Heart left ventricle (tissue), 16 donors: Measurements from ENCODE around the gene GPR143. TPM values are rescaled to one million over a fixed set of nuclear protein-coding genes. Genes with fewer than 3 reads are reported as not detected.
A peak's percentile ranks its signal among the peaks of the same experiment; 100 is the strongest.
"Not testable (repeated sequence)": the region's sequence is repeated elsewhere in the genome, so short reads cannot be mapped to it uniquely, and the experiment has no call there.

ENCODE experiments used
- ATAC-seq, 4 donors: fragments of 200-7000 bp; cut with Tn5 transposase; one replicate each; pipeline ENCODE4 v1.9.1; 2020 to 2022; ENCODE audit warnings: moderate library complexity in 4 of 4, mild to moderate bottlenecking in 3 of 4, moderate number of reproducible peaks in 1 of 4
- DNase-seq, 5 donors: peaks; one replicate each; pipeline ENCODE4 v3.0.0-alpha.2; 2020
- H3K27ac ChIP-seq, 12 donors: fragments of 200-600 bp; sonication (generic) in 4 of 12; one replicate each; pipeline versions ENCODE4 v1.5.0 to v1.8.0; 2016 to 2022; ENCODE audit warnings: mild to moderate bottlenecking in 2 of 12
- H3K27me3 ChIP-seq, 9 donors: fragments of 200-600 bp; sonication (generic) in 2 of 9; one replicate each; pipeline versions ENCODE4 v1.5.1 to v1.8.0; 2016 to 2022; ENCODE audit warnings: mild to moderate bottlenecking in 3 of 9
- H3K36me3 ChIP-seq, 9 donors: fragments of 200-600 bp; sonication (generic) in 2 of 9; one replicate each; pipeline versions ENCODE4 v1.5.0 to v1.8.0; 2018 to 2022; ENCODE audit warnings: mild to moderate bottlenecking in 2 of 9
- H3K4me1 ChIP-seq, 12 donors: fragments of 200-600 bp; sonication (generic) in 4 of 12; one replicate each; pipeline versions ENCODE4 v1.5.0 to v1.8.0; 2016 to 2022; ENCODE audit warnings: mild to moderate bottlenecking in 3 of 12
- H3K4me3 ChIP-seq, 12 donors: fragments of 200-600 bp; sonication (generic) in 4 of 12; one replicate each; pipeline versions ENCODE4 v1.5.0 to v1.8.0; 2017 to 2022; ENCODE audit warnings: mild to moderate bottlenecking in 9 of 12, moderate library complexity in 4 of 12
- H3K9me3 ChIP-seq, 12 donors: fragments of 200-600 bp; sonication (generic) in 4 of 12; one replicate each; pipeline versions ENCODE4 v1.5.0 to v1.8.0; 2016 to 2022; ENCODE audit warnings: mild to moderate bottlenecking in 1 of 12
- POLR2A ChIP-seq, 2 donors: fragments of 450-650 bp; IDR thresholded peaks; one replicate each; pipeline ENCODE4 v1.6.1; 2017; ENCODE audit warnings: antibody characterized with exemption in 2 of 2, mild to moderate bottlenecking in 2 of 2, moderate library complexity in 2 of 2
- WGBS, 4 donors: extraction: QIAGEN DNeasy Blood & Tissue Kit in 2 of 4; methylation state at CpG; one replicate each; pipeline versions ENCODE4 v1.1.5 to v1.1.7; 2013 to 2018; 5-methylcytosine and 5-hydroxymethylcytosine counted together
- intact Hi-C, 10 donors: fragments of 100-400 bp; cut with DNase I; formaldehyde crosslinking; loops; one replicate each; pipeline versions ENCODE4 v1.11.1 to v1.14.2; 2022
- polyA plus RNA-seq, 2 donors: library from polyadenylated mRNA; stranded (reverse); fragments of 200-250 nt; gene quantifications; one replicate each; pipeline ENCODE4 v1.2.3, GENCODE V29; 2013
- total RNA-seq, 9 donors: library from RNA; depleted of rRNA in 2 of 9; stranded (reverse); fragments of >200 nt in 2 of 9; fragmentation: NEBNext Ultra II Directional in 3 of 9; extraction: Animal tissue kit (Norgen Biotek cat#: 25700) in 3 of 9; gene quantifications; one replicate each; pipeline versions ENCODE4 v1.1.0 to v1.2.4, GENCODE V29; 2016 to 2023
- TF ChIP-seq, protein P1 (sequence below), 12 donors: fragments of 200-600 bp; sonication (generic) in 4 of 12; IDR thresholded peaks; one replicate each; pipeline versions ENCODE4 v1.5.0 to v1.8.0; 2018 to 2022; ENCODE audit warnings: antibody characterized with exemption in 12 of 12, mild to moderate bottlenecking in 5 of 12
- donor health status: ischemic (EF 13 %, LVEDD 7.1; RV severe dilation, severe dysfunction).
- donor health status: healthy with polysubstance abuse.
- donor health status: DM: no; HTN: yes; CAD: no.
- donor health status: DM: no; HTN: no; CAD: no.
- donor health status: ischemic (EF 25% LVEDD 6.9; RV normal size, moderate dysfunction).
- donor health status: ischemic (EF 25% LVEDD 5.7; RV mildly dilated, moderate dysfunction).
- donor health status: healthy.
- donor health status: DM: yes; HTN: yes; CAD: no.
- donor health status: ischemic (EF 35%, LVEDD 5.7; RV mildly dilated, moderate dysfunction).
- donor health status: nonischemic (EF 11% LVEDD 7.7; RV severe dilation, severe dysfunction).
- donor health status: DM: yes; HTN: yes; CAD: no.
- donor health status: PGD.
- donor health status: ischemic (EF 29% LVEDD 5.4; RV normal size, mild dysfunction).
- donor health status: nonischemic (EF 23%, LVEDD 6.1; RV moderate dilation, normal function).

The GPR143 gene
- total and polyA plus RNA-seq, 11 donors = 0.11 to 0.91 (median 0.31) TPM; not detected in 8

- Histone ChIP-seq H3K36me3 (no peaks in the 10 kb centered on the region), H3K27ac (no peak overlapping the region), H3K27me3 (peaks cover 0 to 28% (median 0%) of the 10 kb centered on the region in 9 donors), H3K4me1 (no peaks in the 10 kb centered on the region), H3K9me3 (no peaks in the 10 kb centered on the region), H3K4me3 (no peak overlapping the region)
- TF ChIP-seq POLR2A (IDR thresholded peaks at IDR 0.05) = no peak
- TF ChIP-seq, protein P1, sequence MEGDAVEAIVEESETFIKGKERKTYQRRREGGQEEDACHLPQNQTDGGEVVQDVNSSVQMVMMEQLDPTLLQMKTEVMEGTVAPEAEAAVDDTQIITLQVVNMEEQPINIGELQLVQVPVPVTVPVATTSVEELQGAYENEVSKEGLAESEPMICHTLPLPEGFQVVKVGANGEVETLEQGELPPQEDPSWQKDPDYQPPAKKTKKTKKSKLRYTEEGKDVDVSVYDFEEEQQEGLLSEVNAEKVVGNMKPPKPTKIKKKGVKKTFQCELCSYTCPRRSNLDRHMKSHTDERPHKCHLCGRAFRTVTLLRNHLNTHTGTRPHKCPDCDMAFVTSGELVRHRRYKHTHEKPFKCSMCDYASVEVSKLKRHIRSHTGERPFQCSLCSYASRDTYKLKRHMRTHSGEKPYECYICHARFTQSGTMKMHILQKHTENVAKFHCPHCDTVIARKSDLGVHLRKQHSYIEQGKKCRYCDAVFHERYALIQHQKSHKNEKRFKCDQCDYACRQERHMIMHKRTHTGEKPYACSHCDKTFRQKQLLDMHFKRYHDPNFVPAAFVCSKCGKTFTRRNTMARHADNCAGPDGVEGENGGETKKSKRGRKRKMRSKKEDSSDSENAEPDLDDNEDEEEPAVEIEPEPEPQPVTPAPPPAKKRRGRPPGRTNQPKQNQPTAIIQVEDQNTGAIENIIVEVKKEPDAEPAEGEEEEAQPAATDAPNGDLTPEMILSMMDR (IDR thresholded peaks at IDR 0.05) = no peak
- ATAC-seq (no peak), DNase-seq (no peak)
- 77 to 93% (median 90%) methylated on average over 6 to 8 of the region's 8 CpGs for WGBS, 4 donors
- intact Hi-C loops = no loop called here
Observed at GRCh38 chrX:9775930-9776329, 10.3 kb upstream of the GPR143 start.

DNA sequence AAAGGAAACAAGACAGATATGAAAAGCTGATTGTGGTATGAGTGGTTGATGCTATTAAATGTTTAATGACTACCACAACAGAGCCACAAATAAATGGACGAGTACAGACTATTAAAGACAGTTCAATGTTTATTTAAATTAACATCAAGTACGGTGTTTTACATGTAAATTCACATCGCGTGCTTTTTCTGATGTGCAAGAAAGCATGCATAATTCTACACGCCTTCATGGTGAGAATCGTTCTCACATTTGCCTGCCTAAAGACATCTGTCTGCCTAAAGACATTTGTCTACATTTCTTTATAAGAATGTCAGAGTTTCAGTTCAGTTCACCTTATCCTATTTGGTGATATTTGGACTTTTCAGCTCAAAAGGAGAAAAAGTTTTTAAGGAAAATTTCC, 7.3 kb upstream of the GPR143 start:
- no peak overlapping the region for H3K27ac ChIP-seq
- intact Hi-C loops = no loop called here
- no peaks in the 10 kb centered on the region for H3K36me3 ChIP-seq
- DNase-seq = no peak
- peaks cover 0 to 28% (median 0%) of the 10 kb centered on the region in 9 donors for H3K27me3 ChIP-seq
- ATAC-seq = no peak
- H3K9me3 ChIP-seq = no peaks in the 10 kb centered on the region
- WGBS, 4 donors = 82 to 93% (median 87%) methylated on average over 6 of the region's 6 CpGs
- no peak for TF ChIP-seq POLR2A (IDR thresholded peaks at IDR 0.05)
- TF ChIP-seq, protein P1 (IDR thresholded peaks at IDR 0.05) = no peak
- H3K4me3 ChIP-seq = no peak overlapping the region
- H3K4me1 ChIP-seq = peaks cover 0 to 1% (median 0%) of the 10 kb centered on the region in 12 donors

- Histone ChIP-seq H3K27me3 (peaks cover 0 to 29% (median 4%) of the 10 kb centered on the region in 9 donors), H3K36me3 (no peaks in the 10 kb centered on the region), H3K4me1 (peaks cover 0 to 5% (median 0%) of the 10 kb centered on the region in 12 donors), H3K9me3 (no peaks in the 10 kb centered on the region), H3K27ac (no peak overlapping the region), H3K4me3 (no peak overlapping the region)
- no peak for DNase-seq
- intact Hi-C loops = no loop called here
- 31 to 48% (median 35%) methylated on average over 1 of the region's 1 CpG for WGBS, 4 donors
- no peak for ATAC-seq
- TF ChIP-seq, protein P1 (IDR thresholded peaks at IDR 0.05) = no peak
- TF ChIP-seq POLR2A (IDR thresholded peaks at IDR 0.05) = no peak
Observed at GRCh38 chrX:9770319-9770718, 4.7 kb upstream of the GPR143 start.

- H3K9me3 ChIP-seq, H3K4me3 ChIP-seq, H3K36me3 ChIP-seq, DNase-seq, H3K4me1 ChIP-seq, ATAC-seq, intact Hi-C loops, H3K27ac ChIP-seq: not testable (repeated sequence)
- H3K27me3 ChIP-seq = peaks cover 0 to 34% (median 4%) of the 10 kb centered on the region in 9 donors
- WGBS, 4 donors = 54 to 73% (median 63%) methylated on average over 5 of the region's 5 CpGs
Observed at GRCh38 chrX:9768321-9768839, 2.7 kb upstream of the GPR143 start.

- Histone ChIP-seq H3K27ac (no peak overlapping the region), H3K4me1 (peaks cover 0 to 5% (median 0%) of the 10 kb centered on the region in 12 donors), H3K4me3 (no peak overlapping the region), H3K27me3 (peaks cover 0 to 38% (median 4%) of the 10 kb centered on the region in 9 donors), H3K36me3 (no peaks in the 10 kb centered on the region), H3K9me3 (no peaks in the 10 kb centered on the region)
- WGBS, 4 donors = 37 to 59% (median 52%) methylated on average over 6 of the region's 6 CpGs
- intact Hi-C loops = no loop called here
- ATAC-seq (peak in 2 of 4 donors; percentile 13 to 55), DNase-seq (no peak)
- TF ChIP-seq, protein P1 (IDR thresholded peaks at IDR 0.05) = no peak
- TF ChIP-seq POLR2A (IDR thresholded peaks at IDR 0.05) = no peak
Observed at GRCh38 chrX:9767375-9767774, 1.7 kb upstream of the GPR143 start.
